ENCODE data around the gene GRM2. TPM values are rescaled to one million over a fixed set of nuclear protein-coding genes. Genes with fewer than 3 reads are reported as not detected.

The GRM2 gene
- total RNA-seq, 4 donors from 2014 or later = 0.16 to 0.27 TPM; not detected in 2

GRCh38 chr3:51711352-51712037 is 4.6 kb downstream of the GRM2 start:
- 89 to 96% methylated on average over 4 to 7 of the region's 8 CpGs for WGBS, 2 donors (ENCODE audit: low coverage in 1 of 2)
- no peak overlapping the region for H3K27ac ChIP-seq
- H3K36me3 ChIP-seq = no peaks in the 10 kb centered on the region
- intact Hi-C loops (cut with DNase I; ENCODE audit: low total_unique reads) (no loop called here), in situ Hi-C loops (cut with MboI; ENCODE audit: low pct_ligation_motif_present in 1 of 4, low pct_unique_long_range_greater_than_20kb in 1 of 4, low sequenced_read_pairs in 3 of 4) (no loop called here)
- H3K9me3 ChIP-seq = no peaks in the 10 kb centered on the region
- peaks cover 0 to 8% (median 5%) of the 10 kb centered on the region in 4 donors for H3K4me1 ChIP-seq
- H3K4me3 ChIP-seq = no peak overlapping the region
- DNase-seq = no peak
- peaks cover 6% of the 10 kb centered on the region for H3K27me3 ChIP-seq
- TF ChIP-seq POLR2AphosphoS5 (IDR thresholded peaks at IDR 0.05) = no peak
- no peak for TF ChIP-seq CTCF (IDR thresholded peaks at IDR 0.05)
- no peak for TF ChIP-seq POLR2A (IDR thresholded peaks at IDR 0.05)
- TF ChIP-seq EP300 (IDR thresholded peaks at IDR 0.05; ENCODE audit: low read depth) = no peak

GRCh38 chr3:51712038-51712420 is 5.2 kb downstream of the GRM2 start:
- intact Hi-C loops (cut with DNase I; ENCODE audit: low total_unique reads) (no loop called here), in situ Hi-C loops (cut with MboI; ENCODE audit: low pct_ligation_motif_present in 1 of 4, low pct_unique_long_range_greater_than_20kb in 1 of 4, low sequenced_read_pairs in 3 of 4) (no loop called here)
- Histone ChIP-seq H3K9me3 (no peaks in the 10 kb centered on the region), H3K27ac (no peak overlapping the region), H3K27me3 (peaks cover 6% of the 10 kb centered on the region), H3K4me3 (no peak overlapping the region), H3K4me1 (peaks cover 0 to 5% (median 3%) of the 10 kb centered on the region in 4 donors), H3K36me3 (no peaks in the 10 kb centered on the region)
- no peak for TF ChIP-seq POLR2A (IDR thresholded peaks at IDR 0.05)
- TF ChIP-seq EP300 (IDR thresholded peaks at IDR 0.05; ENCODE audit: low read depth) = no peak
- TF ChIP-seq POLR2AphosphoS5 (IDR thresholded peaks at IDR 0.05) = no peak
- no peak for TF ChIP-seq CTCF (IDR thresholded peaks at IDR 0.05)
- DNase-seq = no peak
- 92 to 100% methylated on average over 1 of the region's 1 CpG for WGBS, 2 donors (ENCODE audit: low coverage in 1 of 2)

- H3K9me3 ChIP-seq = no peaks in the 10 kb centered on the region
- peaks cover 0 to under 1% (median 0%) of the 10 kb centered on the region in 4 donors for H3K4me1 ChIP-seq
- in situ Hi-C loops (cut with MboI; ENCODE audit: low pct_ligation_motif_present in 1 of 4, low pct_unique_long_range_greater_than_20kb in 1 of 4, low sequenced_read_pairs in 3 of 4) (no loop called here), intact Hi-C loops (cut with DNase I; ENCODE audit: low total_unique reads) (no loop called here)
- H3K27ac ChIP-seq = no peak overlapping the region
- WGBS, 2 donors (ENCODE audit: low coverage in 1 of 2) = 94% methylated on average over 18 of the region's 20 CpGs; no CpG with 5 or more reads in 1 of the 2 donors
- TF ChIP-seq POLR2AphosphoS5 (IDR thresholded peaks at IDR 0.05) (no peak), POLR2A (IDR thresholded peaks at IDR 0.05) (no peak), CTCF (IDR thresholded peaks at IDR 0.05) (no peak), EP300 (IDR thresholded peaks at IDR 0.05; ENCODE audit: low read depth) (no peak)
- peaks cover 6% of the 10 kb centered on the region for H3K27me3 ChIP-seq
- no peak overlapping the region for H3K4me3 ChIP-seq
- no peaks in the 10 kb centered on the region for H3K36me3 ChIP-seq
- DNase-seq = no peak
Measured at GRCh38 chr3:51712511-51712931, 5.7 kb downstream of the GRM2 start.

GRCh38 chr3:51712963-51713362 is 6.1 kb downstream of the GRM2 start:
- Histone ChIP-seq H3K9me3 (no peaks in the 10 kb centered on the region), H3K4me1 (no peaks in the 10 kb centered on the region), H3K27me3 (peaks cover 5% of the 10 kb centered on the region), H3K36me3 (no peaks in the 10 kb centered on the region), H3K27ac (no peak overlapping the region), H3K4me3 (no peak overlapping the region)
- intact Hi-C loops (cut with DNase I; ENCODE audit: low total_unique reads) = no loop called here
- no peak for DNase-seq
- no peak for TF ChIP-seq EP300 (IDR thresholded peaks at IDR 0.05; ENCODE audit: low read depth)
- no peak for TF ChIP-seq POLR2A (IDR thresholded peaks at IDR 0.05)
- TF ChIP-seq CTCF (IDR thresholded peaks at IDR 0.05) = no peak
- no peak for TF ChIP-seq POLR2AphosphoS5 (IDR thresholded peaks at IDR 0.05)
- in situ Hi-C loops (cut with MboI; ENCODE audit: low pct_ligation_motif_present in 1 of 4, low pct_unique_long_range_greater_than_20kb in 1 of 4, low sequenced_read_pairs in 3 of 4) = no loop called here
- WGBS, 2 donors (ENCODE audit: low coverage in 1 of 2) = 93 to 100% methylated on average over 8 to 19 of the region's 19 CpGs

Data from transverse colon (tissue), 4 donors.